ENCODE results near the gene WDR33.

GRCh38 chr2:127676906-127677305 lies 134.1 kb downstream of the WDR33 start:
- TF ChIP-seq POLR2A (IDR thresholded peaks at IDR 0.05; ENCODE audit: low read depth, low read length) (no peak), USF2 (IDR thresholded peaks at IDR 0.05; ENCODE audit: low read depth, low read length) (no peak), FOS (IDR thresholded peaks at IDR 0.05; ENCODE audit: low read depth, low read length) (no peak), RFX5 (IDR thresholded peaks at IDR 0.05; ENCODE audit: low read depth, low read length) (no peak), RAD21 (IDR thresholded peaks at IDR 0.05; ENCODE audit: low read length) (no peak), NFE2L2 (IDR thresholded peaks at IDR 0.05; ENCODE audit: low read depth, low read length) (no peak), MAZ (IDR thresholded peaks at IDR 0.05; ENCODE audit: borderline replicate concordance, low read depth, low read length) (no peak), BHLHE40 (IDR thresholded peaks at IDR 0.05; ENCODE audit: low read depth, low read length) (no peak), RCOR1 (IDR thresholded peaks at IDR 0.05; ENCODE audit: insufficient replicate concordance, low read length) (no peak)
- TF ChIP-seq, protein P1, sequence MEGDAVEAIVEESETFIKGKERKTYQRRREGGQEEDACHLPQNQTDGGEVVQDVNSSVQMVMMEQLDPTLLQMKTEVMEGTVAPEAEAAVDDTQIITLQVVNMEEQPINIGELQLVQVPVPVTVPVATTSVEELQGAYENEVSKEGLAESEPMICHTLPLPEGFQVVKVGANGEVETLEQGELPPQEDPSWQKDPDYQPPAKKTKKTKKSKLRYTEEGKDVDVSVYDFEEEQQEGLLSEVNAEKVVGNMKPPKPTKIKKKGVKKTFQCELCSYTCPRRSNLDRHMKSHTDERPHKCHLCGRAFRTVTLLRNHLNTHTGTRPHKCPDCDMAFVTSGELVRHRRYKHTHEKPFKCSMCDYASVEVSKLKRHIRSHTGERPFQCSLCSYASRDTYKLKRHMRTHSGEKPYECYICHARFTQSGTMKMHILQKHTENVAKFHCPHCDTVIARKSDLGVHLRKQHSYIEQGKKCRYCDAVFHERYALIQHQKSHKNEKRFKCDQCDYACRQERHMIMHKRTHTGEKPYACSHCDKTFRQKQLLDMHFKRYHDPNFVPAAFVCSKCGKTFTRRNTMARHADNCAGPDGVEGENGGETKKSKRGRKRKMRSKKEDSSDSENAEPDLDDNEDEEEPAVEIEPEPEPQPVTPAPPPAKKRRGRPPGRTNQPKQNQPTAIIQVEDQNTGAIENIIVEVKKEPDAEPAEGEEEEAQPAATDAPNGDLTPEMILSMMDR (conservative IDR thresholded peaks at IDR 0.05; ENCODE audit: low read depth, low read length), result no peak
